OCI-LY7 (cell line): ENCODE data around the gene MAP3K5. TPM values are rescaled to one million over a fixed set of nuclear protein-coding genes. Genes with fewer than 3 reads are reported as not detected.

Experiments
- BruUV-seq: library from RNA; stranded (reverse); fragments of 400-500 nt; replicated peaks from 2 replicates; lab custom pipeline; 2021; lab: Mats Ljungman, UMichigan
- CTCF ChIA-PET: fragments of 300-600 bp; sonication (Branson Sonifier 250); formaldehyde crosslinking; loops from one replicate; lab custom pipeline; 2022; ENCODE audit warnings: antibody characterized with exemption; ENCODE audit not compliant: unreplicated experiment; lab: Charles Lee
- POLR2A ChIA-PET: fragments of 300-600 bp; sonication (Branson Sonifier 250); formaldehyde crosslinking; loops from one replicate; lab custom pipeline; 2022; ENCODE audit warnings: antibody characterized with exemption; lab: Charles Lee
- DNase-seq: peaks from one replicate; pipeline ENCODE4 v3.0.0-alpha.2; 2015; ENCODE audit warnings: low spot score
- H2AFZ ChIP-seq: fragments of 200-600 bp; sonication (generic), shearing (Covaris generic); 2 replicates; pipeline ENCODE4 v1.6.1; 2014; ENCODE audit warnings: mild to moderate bottlenecking, antibody characterized with exemption, low read length, moderate library complexity
- H3K27ac ChIP-seq: fragments of 200-600 bp; sonication (generic); 2 replicates; pipeline ENCODE4 v1.5.1; 2014; ENCODE audit warnings: mixed run types, low read depth, mild to moderate bottlenecking, moderate library complexity, low read length, inconsistent platforms; ENCODE audit not compliant: poor library complexity, severe bottlenecking
- H3K36me3 ChIP-seq: fragments of 200-600 bp; sonication (generic); 2 replicates; pipeline ENCODE4 v1.6.1; 2014; ENCODE audit warnings: mild to moderate bottlenecking, antibody characterized with exemption, low read length, moderate library complexity, mixed read lengths; ENCODE audit not compliant: insufficient read depth
- H3K4me1 ChIP-seq: fragments of 200-600 bp; sonication (generic); 2 replicates; pipeline ENCODE4 v1.5.1; 2014; ENCODE audit warnings: mild to moderate bottlenecking, low read length; ENCODE audit not compliant: insufficient read depth, poor library complexity, severe bottlenecking
- H3K4me2 ChIP-seq: fragments of 200-600 bp; sonication (generic); 2 replicates; pipeline ENCODE4 v1.6.1; 2014; ENCODE audit warnings: mild to moderate bottlenecking, low read length
- H3K4me3 ChIP-seq: fragments of 200-600 bp; sonication (generic); 2 replicates; pipeline ENCODE4 v1.5.1; 2014; ENCODE audit warnings: mild to moderate bottlenecking, low read depth, low read length; ENCODE audit not compliant: poor library complexity, severe bottlenecking
- H3K79me2 ChIP-seq: fragments of 200-600 bp; sonication (generic); 2 replicates; pipeline ENCODE4 v1.6.1; 2016; ENCODE audit warnings: low read depth, mild to moderate bottlenecking, low read length, moderate library complexity, mixed read lengths; ENCODE audit not compliant: insufficient read depth
- H3K9me2 ChIP-seq: fragments of 200-600 bp; sonication (generic); 2 replicates; pipeline ENCODE4 v1.6.1; 2016; ENCODE audit warnings: mild to moderate bottlenecking, low read length, mixed read lengths; ENCODE audit not compliant: insufficient read depth
- H3K9me3 ChIP-seq: fragments of 200-600 bp; sonication (generic); 2 replicates; pipeline ENCODE4 v1.6.1; 2014; ENCODE audit warnings: mild to moderate bottlenecking, mixed run types, low read length, mixed read lengths
- H4K20me1 ChIP-seq: fragments of 200-600 bp; sonication (generic); 2 replicates; pipeline ENCODE4 v1.6.1; 2014; ENCODE audit warnings: mild to moderate bottlenecking, antibody characterized with exemption, low read length, moderate library complexity, mixed read lengths; ENCODE audit not compliant: insufficient read depth
- CTCF ChIP-seq: fragments of 200-600 bp; sonication (generic); conservative IDR thresholded peaks from 2 replicates; pipeline ENCODE4 v1.5.1; 2014; ENCODE audit warnings: mild to moderate bottlenecking, antibody characterized with exemption, low read length, moderate library complexity, mixed read lengths
- EZH2phosphoT487 ChIP-seq: fragments of 200-600 bp; sonication (generic); IDR thresholded peaks from 2 replicates; pipeline ENCODE4 v1.6.1; 2018; ENCODE audit warnings: low read depth, borderline replicate concordance, mild to moderate bottlenecking, mixed run types, antibody characterized with exemption, low read length, moderate library complexity, mixed read lengths
- intact Hi-C: fragments of 100-400 bp; cut with micrococcal nuclease; formaldehyde crosslinking; loops from one replicate; pipeline ENCODE4 v1.10.0; 2022; ENCODE audit not compliant: unreplicated experiment
- total RNA-seq, 2 experiments: library from RNA; depleted of rRNA in 1 of 2; stranded (reverse); fragments of >200 nt in 1 of 2; shearing (Covaris generic) in 1 of 2; gene quantifications; 2 replicates each; pipeline ENCODE4 v1.2.3, GENCODE V29; 2014 to 2022

The MAP3K5 gene
- total RNA-seq, 2 experiments from 2014 or later: 13.8 to 16.6 TPM

DNA sequence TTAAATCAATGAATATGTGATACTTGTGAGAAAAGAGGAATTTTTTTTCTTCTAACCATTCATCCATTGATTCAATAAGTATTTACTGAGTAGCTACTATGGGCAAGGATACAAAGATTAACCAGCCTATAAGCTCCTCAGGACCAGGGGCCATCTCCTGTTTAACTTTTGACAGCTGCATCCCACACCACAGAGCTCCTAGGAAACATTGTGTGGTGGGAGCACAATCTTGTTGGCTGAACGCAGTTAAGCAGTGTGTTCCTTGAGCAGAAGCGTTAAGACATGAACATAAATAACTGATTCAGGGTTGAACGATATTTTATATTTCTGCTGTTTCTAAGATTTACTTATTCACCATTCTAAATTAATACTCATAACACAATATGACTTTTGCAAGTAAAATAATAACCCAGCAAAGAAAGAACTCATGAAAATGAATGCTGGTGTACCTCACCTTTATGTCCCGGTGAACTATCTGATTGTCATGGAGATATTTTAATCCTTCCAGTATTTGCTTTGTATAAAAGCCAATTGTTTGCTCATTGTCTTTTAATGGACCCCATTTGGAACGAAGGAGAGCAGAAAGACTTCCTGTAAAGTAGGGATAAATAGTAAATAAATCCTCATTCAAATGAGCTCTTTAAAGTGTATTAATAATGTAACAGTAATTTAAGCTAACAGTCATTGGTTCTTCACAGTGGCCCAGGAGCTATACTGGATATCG, 179.4 kb downstream of the MAP3K5 start:
- TF ChIP-seq EZH2phosphoT487 (no peak), CTCF (no peak)
- H3K27ac ChIP-seq: no peak overlapping the region
- BruUV-seq: no TSS peak
- intact Hi-C loops: no loop called here
- H3K9me3 ChIP-seq: no peaks in the 10 kb centered on the region
- ChIA-PET POLR2A (interaction anchor here (0.5 to 1.5 kb wide), 4 partner anchors 12 to 152 kb away, joined by 3 to 4 read pairs (median 3); no protein-coding TSS in a partner anchor), CTCF (interaction anchor here (1.3 kb wide), 1 partner anchor 15 kb away, joined by 3 read pairs; no protein-coding TSS in a partner anchor)
- peaks cover 18% of the 10 kb centered on the region for H3K36me3 ChIP-seq
- no peaks in the 10 kb centered on the region for H3K9me2 ChIP-seq
- H3K4me3 ChIP-seq: no peak overlapping the region
- no peaks in the 10 kb centered on the region for H3K4me1 ChIP-seq
- DNase-seq: no peak
- H4K20me1 ChIP-seq: no peaks in the 10 kb centered on the region
- H3K79me2 ChIP-seq: no peaks in the 10 kb centered on the region
- no peak overlapping the region for H2AFZ ChIP-seq
- H3K4me2 ChIP-seq: no peak overlapping the region

- no peaks in the 10 kb centered on the region for H3K79me2 ChIP-seq
- DNase-seq: no peak
- H3K4me2 ChIP-seq: no peak overlapping the region
- no peaks in the 10 kb centered on the region for H3K9me3 ChIP-seq
- ChIA-PET POLR2A (no interaction called here), CTCF (interaction anchor here (1.3 kb wide), 1 partner anchor 16 kb away, joined by 3 read pairs; no protein-coding TSS in a partner anchor)
- peaks cover 18% of the 10 kb centered on the region for H3K36me3 ChIP-seq
- H3K4me1 ChIP-seq: no peaks in the 10 kb centered on the region
- no peaks in the 10 kb centered on the region for H4K20me1 ChIP-seq
- H2AFZ ChIP-seq: no peak overlapping the region
- TF ChIP-seq EZH2phosphoT487: no peak
- no peak for TF ChIP-seq CTCF
- H3K4me3 ChIP-seq: no peak overlapping the region
- H3K9me2 ChIP-seq: no peaks in the 10 kb centered on the region
- no TSS peak for BruUV-seq
- H3K27ac ChIP-seq: no peak overlapping the region
- intact Hi-C loops: no loop called here
Measured at GRCh38 chr6:136611746-136612145, 180.5 kb downstream of the MAP3K5 start.

DNA sequence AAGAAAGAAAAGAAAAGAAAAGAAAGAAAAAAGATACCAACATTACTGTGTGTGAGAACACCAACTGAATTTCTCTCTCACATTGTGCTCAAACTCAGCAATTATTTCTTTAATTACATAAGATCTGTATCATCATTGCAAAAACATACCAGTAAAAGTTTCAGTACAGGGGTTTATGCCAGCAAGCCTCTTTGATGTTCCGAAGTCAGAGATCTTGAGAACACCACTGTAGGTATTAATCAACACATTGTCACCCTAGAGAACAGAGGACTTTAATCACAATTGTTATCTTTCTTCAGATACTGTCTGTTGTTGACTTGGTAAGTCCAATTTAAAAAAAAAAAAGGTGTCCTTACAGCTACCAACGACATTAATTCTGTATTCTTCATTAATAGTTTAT, 181.1 kb downstream of the MAP3K5 start:
- H3K27ac ChIP-seq: no peak overlapping the region
- TF ChIP-seq EZH2phosphoT487 (no peak), CTCF (no peak)
- no peak overlapping the region for H2AFZ ChIP-seq
- DNase-seq: no peak
- peaks cover 18% of the 10 kb centered on the region for H3K36me3 ChIP-seq
- ChIA-PET CTCF (no interaction called here), POLR2A (interaction anchor here (0.7 to 0.8 kb wide), 2 partner anchors 181 to 648 kb away, joined by 3 to 4 read pairs; partner anchors contain the start of gene MAP3K5)
- intact Hi-C loops: no loop called here
- H4K20me1 ChIP-seq: no peaks in the 10 kb centered on the region
- no peaks in the 10 kb centered on the region for H3K4me1 ChIP-seq
- no TSS peak for BruUV-seq
- no peak overlapping the region for H3K4me3 ChIP-seq
- no peak overlapping the region for H3K4me2 ChIP-seq
- no peaks in the 10 kb centered on the region for H3K9me3 ChIP-seq
- no peaks in the 10 kb centered on the region for H3K79me2 ChIP-seq
- no peaks in the 10 kb centered on the region for H3K9me2 ChIP-seq
